ENCODE results near the gene TRAF7. TPM values are rescaled to one million over a fixed set of nuclear protein-coding genes. Genes with fewer than 3 reads are reported as not detected.

TRAF7 gene
- total RNA-seq, 1 experiment from 2014 or later: 44.9 TPM

DNA sequence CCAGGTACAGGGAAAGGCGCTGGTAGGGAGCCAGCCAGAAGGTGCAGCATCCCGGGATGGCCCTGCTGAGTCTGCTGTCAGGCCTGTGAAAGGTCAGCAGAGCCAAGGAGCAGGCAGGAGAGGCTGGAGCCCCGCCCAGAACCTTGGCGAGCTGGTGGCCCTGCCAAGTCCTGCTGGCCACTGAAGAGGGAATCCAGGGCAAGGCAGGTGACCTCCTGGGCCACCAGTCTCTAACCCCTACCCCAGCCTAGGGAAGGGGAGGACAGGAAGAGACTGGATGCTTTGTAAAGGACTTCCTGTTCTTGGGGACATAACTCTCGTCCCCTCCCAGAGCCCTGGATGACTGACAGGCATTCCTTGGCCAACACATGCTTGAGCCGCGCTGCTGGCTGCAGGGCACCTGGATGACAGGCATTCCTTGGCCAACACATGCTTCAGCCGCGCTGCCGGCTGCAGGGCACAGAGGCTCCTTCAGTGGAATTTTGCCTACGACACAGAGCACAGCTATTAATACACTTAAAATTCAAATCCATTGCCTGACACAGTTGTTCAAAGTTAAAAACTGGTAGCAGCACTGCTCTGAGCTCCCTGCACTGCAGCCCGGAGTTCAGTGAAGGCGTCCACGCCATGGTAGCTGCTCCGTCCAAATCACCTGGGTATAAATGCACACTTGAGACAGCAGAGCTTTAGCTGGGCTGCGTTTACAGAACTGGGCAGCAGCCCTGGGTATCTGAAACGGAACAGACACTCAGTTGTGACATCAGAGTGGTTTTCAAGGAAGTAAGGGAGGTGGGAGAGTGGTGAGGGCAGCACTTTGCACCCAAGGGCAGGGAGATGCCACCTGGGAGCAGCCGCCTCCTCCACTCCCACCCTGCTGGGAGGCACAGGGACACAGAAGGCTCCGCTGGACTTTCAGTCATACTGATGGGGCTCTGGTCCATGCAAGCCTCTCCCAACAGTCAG lies 57.1 kb downstream of the TRAF7 start:
- Histone ChIP-seq H2AFZ (ENCODE audit: low read length) (no peak overlapping the region), H3K9ac (ENCODE audit: low read length) (peak overlapping the region; percentile 70), H3K27me3 (ENCODE audit: low read length) (no peaks in the 10 kb centered on the region), H3K4me2 (ENCODE audit: low read length) (peak overlapping the region; percentile 100), H3K27ac (ENCODE audit: low read length) (peak overlapping the region; percentile 40; the same call in 1 of the 2 replicates), H3K79me2 (ENCODE audit: low read length) (peaks cover 32% of the 10 kb centered on the region), H3K9me2 (replicated peaks; ENCODE audit: low read length) (no peaks in the 10 kb centered on the region), H3K4me1 (ENCODE audit: insufficient read depth, low read length) (peaks cover 13% of the 10 kb centered on the region), H3K9me3 (ENCODE audit: low read length) (no peaks in the 10 kb centered on the region), H4K20me1 (ENCODE audit: low read length) (peaks cover 12% of the 10 kb centered on the region), H3K36me3 (ENCODE audit: low read depth, low read length) (no peaks in the 10 kb centered on the region), H3K4me3 (ENCODE audit: low read length) (peak overlapping the region; percentile 92), H3F3A (ENCODE audit: low read length, unreplicated experiment) (no peaks in the 10 kb centered on the region)
- intact Hi-C loops (cut with micrococcal nuclease): no loop called here
- TF ChIP-seq EZH2 (IDR thresholded peaks at IDR 0.05; ENCODE audit: low read length, unreplicated experiment): no peak
- no peak for TF ChIP-seq EZH2phosphoT487 (IDR thresholded peaks at IDR 0.05; ENCODE audit: borderline replicate concordance, low read length)
- TF ChIP-seq, protein P1, sequence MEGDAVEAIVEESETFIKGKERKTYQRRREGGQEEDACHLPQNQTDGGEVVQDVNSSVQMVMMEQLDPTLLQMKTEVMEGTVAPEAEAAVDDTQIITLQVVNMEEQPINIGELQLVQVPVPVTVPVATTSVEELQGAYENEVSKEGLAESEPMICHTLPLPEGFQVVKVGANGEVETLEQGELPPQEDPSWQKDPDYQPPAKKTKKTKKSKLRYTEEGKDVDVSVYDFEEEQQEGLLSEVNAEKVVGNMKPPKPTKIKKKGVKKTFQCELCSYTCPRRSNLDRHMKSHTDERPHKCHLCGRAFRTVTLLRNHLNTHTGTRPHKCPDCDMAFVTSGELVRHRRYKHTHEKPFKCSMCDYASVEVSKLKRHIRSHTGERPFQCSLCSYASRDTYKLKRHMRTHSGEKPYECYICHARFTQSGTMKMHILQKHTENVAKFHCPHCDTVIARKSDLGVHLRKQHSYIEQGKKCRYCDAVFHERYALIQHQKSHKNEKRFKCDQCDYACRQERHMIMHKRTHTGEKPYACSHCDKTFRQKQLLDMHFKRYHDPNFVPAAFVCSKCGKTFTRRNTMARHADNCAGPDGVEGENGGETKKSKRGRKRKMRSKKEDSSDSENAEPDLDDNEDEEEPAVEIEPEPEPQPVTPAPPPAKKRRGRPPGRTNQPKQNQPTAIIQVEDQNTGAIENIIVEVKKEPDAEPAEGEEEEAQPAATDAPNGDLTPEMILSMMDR (conservative IDR thresholded peaks at IDR 0.05; ENCODE audit: low read depth, low read length): no peak
- ChIA-PET POLR2A (ENCODE audit: unreplicated experiment) (no interaction called here), CTCF (no interaction called here)
- BruUV-seq (replicated peaks): TSS peak; percentile 52
- ATAC-seq (peak; percentile 34), DNase-seq (peak; percentile 76)

DNA sequence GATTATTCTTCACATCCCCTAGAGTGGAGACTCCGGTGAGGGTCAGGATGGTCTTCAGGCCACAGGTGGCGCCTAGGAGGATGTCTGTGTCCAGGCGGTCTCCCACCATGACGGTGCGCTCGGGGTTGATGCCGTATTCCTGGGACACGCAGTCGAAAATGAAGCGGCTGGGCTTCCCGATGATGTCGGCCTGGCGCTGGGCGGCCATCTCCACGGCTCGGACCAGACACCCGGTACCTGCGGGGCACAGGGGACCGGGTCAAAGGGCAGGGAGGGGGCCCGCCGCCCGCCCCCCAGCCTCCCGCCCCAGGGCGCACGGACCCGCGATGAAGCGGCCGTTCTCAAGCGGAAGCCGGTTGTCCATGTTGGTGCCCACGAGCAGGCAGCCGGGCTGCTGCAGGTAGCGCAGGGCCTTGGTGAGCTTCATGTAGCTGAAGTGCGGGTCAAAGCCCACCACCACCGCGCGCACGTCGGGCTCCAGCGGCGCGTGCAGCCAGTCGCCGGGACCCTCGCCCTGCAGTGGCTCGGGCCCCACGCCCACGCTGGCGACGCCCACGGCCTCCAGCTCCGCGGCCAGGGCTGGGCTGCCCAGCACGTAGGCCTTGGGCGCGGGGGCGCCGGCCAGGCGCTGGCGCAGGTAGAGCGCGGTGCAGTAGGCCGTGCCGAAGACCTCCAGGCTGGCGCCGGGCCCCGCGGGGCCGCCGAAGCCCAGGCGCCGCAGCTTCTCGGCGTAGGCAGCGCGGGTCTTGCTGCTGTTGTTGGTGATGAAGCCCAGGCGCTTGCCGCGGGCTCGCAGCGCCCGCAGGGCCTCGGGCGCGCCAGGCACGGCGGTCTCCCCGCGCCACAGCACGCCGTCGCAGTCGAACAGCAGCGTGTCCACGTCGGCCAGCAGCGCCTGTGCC lies 58.5 kb downstream of the TRAF7 start:
- no peak for ATAC-seq
- intact Hi-C loops (cut with micrococcal nuclease): loop anchor here (2.0 kb wide), 1 partner anchor 59 kb away; the partner anchor contains the start of gene TRAF7
- CTCF ChIA-PET: interaction anchor here (0.5 to 0.8 kb wide), 2 partner anchors 12 to 429 kb away, joined by 3 read pairs; no protein-coding TSS in a partner anchor

More for the DNA sequence above, 58.5 kb downstream of the TRAF7 start:
- TF ChIP-seq, protein P1 (conservative IDR thresholded peaks at IDR 0.05; ENCODE audit: low read depth, low read length): no peak
- peaks cover 27% of the 10 kb centered on the region for H3K79me2 ChIP-seq (ENCODE audit: low read length)
- H2AFZ ChIP-seq (ENCODE audit: low read length): no peak overlapping the region
- H3K4me2 ChIP-seq (ENCODE audit: low read length): peak overlapping the region; percentile 100
- DNase-seq: no peak
- peaks cover 13% of the 10 kb centered on the region for H3K4me1 ChIP-seq (ENCODE audit: insufficient read depth, low read length)
- H3F3A ChIP-seq (ENCODE audit: low read length, unreplicated experiment): no peaks in the 10 kb centered on the region
- H3K9me2 ChIP-seq (replicated peaks; ENCODE audit: low read length): no peaks in the 10 kb centered on the region
- H3K4me3 ChIP-seq (ENCODE audit: low read length): peak overlapping the region; percentile 92
- H3K9ac ChIP-seq (ENCODE audit: low read length): peak overlapping the region; percentile 80
- no peaks in the 10 kb centered on the region for H3K27me3 ChIP-seq (ENCODE audit: low read length)
- no peaks in the 10 kb centered on the region for H3K9me3 ChIP-seq (ENCODE audit: low read length)
- peaks cover 12% of the 10 kb centered on the region for H4K20me1 ChIP-seq (ENCODE audit: low read length)
- H3K27ac ChIP-seq (ENCODE audit: low read length): 0 out of 2 replicates have a peak overlapping the region, but pooled peaks have one; percentile 23
- POLR2A ChIA-PET (ENCODE audit: unreplicated experiment): interaction anchor here (1.0 kb wide), 1 partner anchor 38 kb away, joined by 7 read pairs; the partner anchor contains the start of gene ECI1
- H3K36me3 ChIP-seq (ENCODE audit: low read depth, low read length): no peaks in the 10 kb centered on the region
- no TSS peak for BruUV-seq (replicated peaks)

Measured in PC-3 (cell line).